ENCODE measurements around the gene LSP1.

DNA sequence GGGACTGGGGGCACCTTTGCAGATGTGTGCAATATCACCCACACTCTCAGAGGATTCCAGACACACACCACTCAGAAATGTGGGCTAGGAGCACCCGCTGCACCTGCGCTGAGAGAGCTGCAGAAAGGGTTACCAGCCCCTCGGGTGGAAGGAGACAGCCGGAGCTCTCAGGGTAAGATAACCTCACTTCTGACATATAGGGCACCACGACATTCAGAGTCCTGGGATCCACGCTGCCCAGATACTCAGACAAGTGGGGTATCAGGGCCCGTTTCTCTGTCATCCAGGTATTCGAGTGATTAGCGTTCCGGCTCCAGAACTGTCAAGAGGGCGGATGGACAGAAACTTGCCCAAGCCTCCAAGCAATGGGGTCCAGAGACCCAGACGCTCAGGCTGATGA lies 24.3 kb upstream of the LSP1 start:
- TF ChIP-seq TAF1 (IDR thresholded peaks at IDR 0.05; ENCODE audit: low read depth, low read length) (no peak), FOSL1 (IDR thresholded peaks at IDR 0.05; ENCODE audit: insufficient read depth, low read depth, low read length) (no peak), ASH2L (IDR thresholded peaks at IDR 0.05; ENCODE audit: low read length) (no peak), TCF12 (IDR thresholded peaks at IDR 0.05; ENCODE audit: low read depth, low read length) (no peak), TEAD4 (IDR thresholded peaks at IDR 0.05; ENCODE audit: low read depth, low read length) (no peak), SRF (IDR thresholded peaks at IDR 0.05; ENCODE audit: low read depth, low read length) (no peak), HDAC2 (IDR thresholded peaks at IDR 0.05; ENCODE audit: borderline replicate concordance in 1 of 2, low read depth in 2 of 2, low read length in 2 of 2) (no peak)
- TF ChIP-seq, protein P1, sequence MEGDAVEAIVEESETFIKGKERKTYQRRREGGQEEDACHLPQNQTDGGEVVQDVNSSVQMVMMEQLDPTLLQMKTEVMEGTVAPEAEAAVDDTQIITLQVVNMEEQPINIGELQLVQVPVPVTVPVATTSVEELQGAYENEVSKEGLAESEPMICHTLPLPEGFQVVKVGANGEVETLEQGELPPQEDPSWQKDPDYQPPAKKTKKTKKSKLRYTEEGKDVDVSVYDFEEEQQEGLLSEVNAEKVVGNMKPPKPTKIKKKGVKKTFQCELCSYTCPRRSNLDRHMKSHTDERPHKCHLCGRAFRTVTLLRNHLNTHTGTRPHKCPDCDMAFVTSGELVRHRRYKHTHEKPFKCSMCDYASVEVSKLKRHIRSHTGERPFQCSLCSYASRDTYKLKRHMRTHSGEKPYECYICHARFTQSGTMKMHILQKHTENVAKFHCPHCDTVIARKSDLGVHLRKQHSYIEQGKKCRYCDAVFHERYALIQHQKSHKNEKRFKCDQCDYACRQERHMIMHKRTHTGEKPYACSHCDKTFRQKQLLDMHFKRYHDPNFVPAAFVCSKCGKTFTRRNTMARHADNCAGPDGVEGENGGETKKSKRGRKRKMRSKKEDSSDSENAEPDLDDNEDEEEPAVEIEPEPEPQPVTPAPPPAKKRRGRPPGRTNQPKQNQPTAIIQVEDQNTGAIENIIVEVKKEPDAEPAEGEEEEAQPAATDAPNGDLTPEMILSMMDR (IDR thresholded peaks at IDR 0.05; ENCODE audit: control extremely low read depth in 1 of 3, insufficient read depth in 1 of 3, low read depth in 1 of 3, low read length in 3 of 3): no peak

Data from H1 (cell line).